Measurements from ENCODE around the gene HDLBP. TPM values are rescaled to one million over a fixed set of nuclear protein-coding genes. Genes with fewer than 3 reads are reported as not detected.

Gene HDLBP
- total RNA-seq, 4 donors from 2014 or later = 383 to 486 (median 444) TPM

DNA sequence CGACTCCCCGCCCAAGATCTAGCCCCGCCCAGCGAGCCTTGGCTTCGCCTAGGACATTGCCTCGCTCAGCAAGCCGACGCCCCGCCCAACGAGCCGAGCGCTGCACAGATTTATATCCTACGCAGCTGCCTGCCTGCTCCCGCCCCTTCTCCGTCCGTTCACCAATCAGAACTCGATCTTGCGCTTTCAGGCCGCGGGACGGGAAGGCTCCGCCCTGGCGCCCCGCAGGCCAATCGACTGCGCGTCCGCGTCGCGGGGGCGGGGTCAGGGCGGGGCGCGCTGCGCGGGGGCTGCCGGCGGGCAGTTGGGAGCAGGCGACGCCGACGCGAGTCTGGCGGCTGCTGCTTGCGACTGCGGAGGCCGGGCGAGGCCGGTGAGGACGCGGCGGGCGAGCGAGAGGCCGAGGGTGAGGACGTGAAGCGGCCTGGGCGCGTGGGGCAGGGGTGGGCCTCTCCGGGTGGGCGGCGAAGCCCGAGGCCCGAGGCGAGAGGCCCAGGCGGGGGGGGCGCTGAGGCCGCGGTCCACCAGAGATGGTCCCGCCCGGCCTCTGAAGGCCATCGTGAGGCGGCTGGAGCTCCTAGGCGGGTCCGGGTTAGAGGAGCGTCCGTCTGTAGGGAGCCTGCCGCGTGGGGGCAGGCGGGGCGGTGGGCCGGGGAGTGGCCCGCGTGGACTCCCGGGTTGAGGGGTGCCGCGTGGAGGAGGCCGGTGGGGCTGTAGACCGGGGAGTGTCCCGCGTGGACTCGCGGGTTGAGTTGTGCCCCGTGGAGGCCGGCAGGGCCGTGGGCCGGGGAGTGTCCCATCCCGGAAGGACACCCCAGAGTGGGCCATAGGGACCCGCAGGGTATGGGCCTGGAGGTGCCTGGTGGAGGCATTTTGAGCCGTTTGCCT is 40.8 kb upstream of the HDLBP start, which contains the start of gene FARP2:
Gene FARP2 (plus strand): TSS at position 303 of the 888 bp plus-strand sequence. CDS start 16,823 bp downstream, outside the sequence.
- H3K4me1 ChIP-seq = peaks cover 23 to 30% of the 10 kb centered on the region in 2 donors
- TF ChIP-seq, protein P1, sequence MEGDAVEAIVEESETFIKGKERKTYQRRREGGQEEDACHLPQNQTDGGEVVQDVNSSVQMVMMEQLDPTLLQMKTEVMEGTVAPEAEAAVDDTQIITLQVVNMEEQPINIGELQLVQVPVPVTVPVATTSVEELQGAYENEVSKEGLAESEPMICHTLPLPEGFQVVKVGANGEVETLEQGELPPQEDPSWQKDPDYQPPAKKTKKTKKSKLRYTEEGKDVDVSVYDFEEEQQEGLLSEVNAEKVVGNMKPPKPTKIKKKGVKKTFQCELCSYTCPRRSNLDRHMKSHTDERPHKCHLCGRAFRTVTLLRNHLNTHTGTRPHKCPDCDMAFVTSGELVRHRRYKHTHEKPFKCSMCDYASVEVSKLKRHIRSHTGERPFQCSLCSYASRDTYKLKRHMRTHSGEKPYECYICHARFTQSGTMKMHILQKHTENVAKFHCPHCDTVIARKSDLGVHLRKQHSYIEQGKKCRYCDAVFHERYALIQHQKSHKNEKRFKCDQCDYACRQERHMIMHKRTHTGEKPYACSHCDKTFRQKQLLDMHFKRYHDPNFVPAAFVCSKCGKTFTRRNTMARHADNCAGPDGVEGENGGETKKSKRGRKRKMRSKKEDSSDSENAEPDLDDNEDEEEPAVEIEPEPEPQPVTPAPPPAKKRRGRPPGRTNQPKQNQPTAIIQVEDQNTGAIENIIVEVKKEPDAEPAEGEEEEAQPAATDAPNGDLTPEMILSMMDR (IDR thresholded peaks at IDR 0.05 in 4 of 5, conservative IDR thresholded peaks at IDR 0.05 in 1 of 5) = no peak
- TF ChIP-seq POLR2A (IDR thresholded peaks at IDR 0.05) = peak; percentile 87 to 88
- intact Hi-C loops (cut with DNase I; ENCODE audit: low total_unique reads) = loop anchor here (1.0 to 10.0 kb wide), 8 partner anchors 41 to 1104 kb away; partner anchors contain the start of genes ATG4B, HDLBP, SEPTIN2 and THAP4
- ATAC-seq = peak; percentile 92 to 96
- H3K27ac ChIP-seq = peak within 1 kb of the TSS; percentile 80 to 95 (median 92)
- in situ Hi-C loops (cut with MboI; ENCODE audit: low sequenced_read_pairs in 4 of 4) = no loop called here
- peaks cover 0 to 28% of the 10 kb centered on the region in 2 donors for H3K36me3 ChIP-seq
- peak within 1 kb of the TSS; percentile 70 to 85 (median 82) for H3K4me3 ChIP-seq
- no peaks in the 10 kb centered on the region for H3K27me3 ChIP-seq
- peak; percentile 99 for DNase-seq
- no peaks in the 10 kb centered on the region for H3K9me3 ChIP-seq

DNA sequence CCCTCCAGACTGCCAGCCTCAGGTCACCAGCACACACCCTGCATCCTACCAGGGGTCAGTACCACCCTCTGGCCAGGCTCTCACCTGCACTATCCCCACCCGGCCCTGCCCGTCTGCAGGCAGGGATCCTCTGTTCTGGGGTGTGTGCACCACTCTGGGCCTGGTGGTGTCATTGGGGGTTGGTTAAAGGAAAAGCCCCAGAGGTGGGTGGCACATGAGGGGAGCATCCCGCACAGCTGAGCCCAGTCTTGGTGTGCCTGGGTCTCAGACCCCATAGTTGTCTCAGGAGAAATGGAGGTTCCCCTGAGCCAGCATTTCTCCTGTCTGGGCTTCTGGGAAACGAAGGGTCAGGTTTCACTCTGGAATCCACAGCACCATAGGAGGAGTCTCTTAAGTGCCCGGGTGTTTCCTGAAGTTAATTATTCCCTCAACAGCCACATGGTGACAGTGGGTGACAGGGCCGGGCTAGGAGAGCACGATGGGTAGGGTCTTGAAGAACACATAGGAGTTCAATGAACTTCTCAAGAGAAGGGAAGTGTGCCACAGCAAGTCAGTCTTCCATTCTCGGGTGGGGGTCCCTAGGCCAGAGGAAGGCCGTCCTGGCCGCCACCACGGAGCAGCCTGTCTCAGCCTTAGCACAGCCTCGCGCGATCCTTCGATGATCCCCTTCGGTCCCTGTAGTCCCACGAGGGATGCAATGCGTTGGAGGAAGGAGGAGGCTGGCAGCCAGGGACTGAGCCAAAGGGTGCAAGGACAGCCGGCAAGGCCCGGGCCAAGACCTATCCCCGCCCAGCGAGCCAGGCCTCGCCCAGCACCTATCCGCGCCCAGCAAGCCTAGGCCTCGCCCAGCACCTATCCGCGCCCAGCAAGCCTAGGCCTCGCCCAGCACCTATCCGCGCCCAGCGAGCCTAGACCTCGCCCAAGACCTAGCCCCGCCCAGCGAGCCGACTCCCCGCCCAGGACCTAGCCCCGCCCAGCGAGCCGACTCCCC is 39.5 kb upstream of the HDLBP start:
- in situ Hi-C loops (cut with MboI; ENCODE audit: low sequenced_read_pairs in 4 of 4) (no loop called here), intact Hi-C loops (cut with DNase I; ENCODE audit: low total_unique reads) (loop anchor here (5.0 to 10.0 kb wide), 4 partner anchors 138 to 1103 kb away; partner anchors contain the start of genes ATG4B and THAP4)
- peak; percentile 30 to 66 for ATAC-seq

DNA sequence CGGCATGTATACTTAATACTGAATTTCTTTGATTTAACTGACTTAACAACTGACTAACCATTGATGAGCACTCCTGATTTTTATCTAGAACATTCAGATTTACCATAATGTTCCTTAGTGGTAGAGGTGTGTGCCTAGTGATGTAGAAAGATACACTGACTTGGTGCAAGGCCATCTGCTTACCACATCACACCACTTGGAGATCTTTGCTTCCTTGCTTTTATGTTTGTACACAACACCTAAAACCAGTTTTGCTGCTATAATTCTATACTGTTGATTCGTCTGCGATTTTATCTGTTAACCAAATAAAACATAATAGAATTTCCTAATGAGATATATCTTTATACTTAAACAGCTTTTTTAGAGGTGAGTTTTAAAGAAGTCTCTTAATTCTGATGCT is 36.8 kb upstream of the HDLBP start:
- H3K27me3 ChIP-seq = no peaks in the 10 kb centered on the region
- no peaks in the 10 kb centered on the region for H3K9me3 ChIP-seq
- intact Hi-C loops (cut with DNase I; ENCODE audit: low total_unique reads) (loop anchor here (10.0 kb wide), 1 partner anchor 283 kb away; the partner anchor contains the start of genes ATG4B and THAP4), in situ Hi-C loops (cut with MboI; ENCODE audit: low sequenced_read_pairs in 4 of 4) (no loop called here)
- TF ChIP-seq, protein P1 (IDR thresholded peaks at IDR 0.05 in 4 of 5, conservative IDR thresholded peaks at IDR 0.05 in 1 of 5) = no peak
- H3K27ac ChIP-seq = no peak overlapping the region
- peaks cover 0 to 68% of the 10 kb centered on the region in 2 donors for H3K36me3 ChIP-seq
- no peak overlapping the region for H3K4me3 ChIP-seq
- ATAC-seq = no peak
- H3K4me1 ChIP-seq = peaks cover 7 to 15% of the 10 kb centered on the region in 2 donors
- DNase-seq = no peak

More for the DNA sequence above, 39.5 kb upstream of the HDLBP start:
- peaks cover 0 to 40% of the 10 kb centered on the region in 2 donors for H3K36me3 ChIP-seq
- no peaks in the 10 kb centered on the region for H3K27me3 ChIP-seq
- H3K9me3 ChIP-seq = no peaks in the 10 kb centered on the region
- peak; percentile 79 to 91 for DNase-seq
- peak in 1 of 2 donors; percentile 10 for TF ChIP-seq POLR2A (IDR thresholded peaks at IDR 0.05)
- TF ChIP-seq, protein P1 (IDR thresholded peaks at IDR 0.05 in 4 of 5, conservative IDR thresholded peaks at IDR 0.05 in 1 of 5) = no peak
- peak overlapping the region; percentile 65 to 81 (median 72) for H3K27ac ChIP-seq
- peak overlapping the region; percentile 15 to 45 (median 36) for H3K4me3 ChIP-seq
- H3K4me1 ChIP-seq = peaks cover 23 to 30% of the 10 kb centered on the region in 2 donors

DNA sequence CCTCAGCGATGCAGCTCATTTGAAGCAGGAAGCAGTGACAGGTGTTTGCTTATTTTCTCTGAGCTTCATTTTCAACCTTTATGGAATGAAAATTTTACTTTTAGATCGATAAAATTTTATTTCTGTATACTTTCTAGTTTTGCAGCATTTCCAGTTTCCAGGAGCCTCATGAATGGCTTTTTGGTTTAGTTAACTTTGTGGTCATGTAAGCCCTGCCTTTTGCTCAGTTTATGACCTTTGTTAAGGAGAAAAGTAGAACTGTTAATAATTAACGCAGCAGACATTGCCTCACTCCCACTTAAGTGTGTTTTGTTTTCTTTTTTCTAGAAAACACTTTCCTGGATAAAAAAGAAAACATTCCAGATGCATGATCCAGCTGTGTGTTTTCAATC is 36.2 kb upstream of the HDLBP start:
- no peak overlapping the region for H3K4me3 ChIP-seq
- ATAC-seq (no peak), DNase-seq (no peak)
- TF ChIP-seq POLR2A (IDR thresholded peaks at IDR 0.05) = no peak
- TF ChIP-seq, protein P1 (IDR thresholded peaks at IDR 0.05 in 4 of 5, conservative IDR thresholded peaks at IDR 0.05 in 1 of 5) = no peak
- H3K4me1 ChIP-seq = peaks cover 1 to 9% of the 10 kb centered on the region in 2 donors
- H3K9me3 ChIP-seq = no peaks in the 10 kb centered on the region
- in situ Hi-C loops (cut with MboI; ENCODE audit: low sequenced_read_pairs in 4 of 4) (no loop called here), intact Hi-C loops (cut with DNase I; ENCODE audit: low total_unique reads) (loop anchor here (10.0 kb wide), 1 partner anchor 283 kb away; the partner anchor contains the start of genes ATG4B and THAP4)
- no peaks in the 10 kb centered on the region for H3K27me3 ChIP-seq
- peaks cover 0 to 74% of the 10 kb centered on the region in 2 donors for H3K36me3 ChIP-seq
- no peak overlapping the region for H3K27ac ChIP-seq

Data from gastrocnemius medialis (tissue), 4 donors.